ENCODE data around the gene PPEF2.

DNA sequence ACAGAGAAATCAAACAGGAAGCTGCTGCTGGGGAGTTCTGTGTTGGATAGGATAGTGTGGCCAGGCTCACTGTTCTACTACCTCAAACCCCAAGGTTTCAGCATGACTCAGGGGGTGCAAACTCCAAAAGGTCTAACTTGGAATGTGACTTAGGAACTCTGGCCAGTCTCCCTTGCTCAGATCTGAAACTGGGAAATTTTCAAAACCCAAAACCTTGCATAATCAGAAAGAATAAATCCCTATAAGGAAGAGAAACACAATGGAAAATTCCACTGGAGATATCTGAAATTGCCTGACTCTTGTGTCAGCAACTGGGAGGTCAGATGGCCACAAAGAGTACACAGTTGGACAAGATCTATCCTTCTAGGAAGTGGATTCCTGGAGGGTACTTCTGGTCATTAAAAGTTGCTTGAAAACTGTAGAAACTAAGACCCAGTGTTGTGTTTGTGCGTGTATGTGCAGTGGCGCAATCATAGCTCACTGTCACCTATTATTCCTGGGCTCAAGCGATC lies 58.0 kb downstream of the PPEF2 start:
- TF ChIP-seq, protein P1, sequence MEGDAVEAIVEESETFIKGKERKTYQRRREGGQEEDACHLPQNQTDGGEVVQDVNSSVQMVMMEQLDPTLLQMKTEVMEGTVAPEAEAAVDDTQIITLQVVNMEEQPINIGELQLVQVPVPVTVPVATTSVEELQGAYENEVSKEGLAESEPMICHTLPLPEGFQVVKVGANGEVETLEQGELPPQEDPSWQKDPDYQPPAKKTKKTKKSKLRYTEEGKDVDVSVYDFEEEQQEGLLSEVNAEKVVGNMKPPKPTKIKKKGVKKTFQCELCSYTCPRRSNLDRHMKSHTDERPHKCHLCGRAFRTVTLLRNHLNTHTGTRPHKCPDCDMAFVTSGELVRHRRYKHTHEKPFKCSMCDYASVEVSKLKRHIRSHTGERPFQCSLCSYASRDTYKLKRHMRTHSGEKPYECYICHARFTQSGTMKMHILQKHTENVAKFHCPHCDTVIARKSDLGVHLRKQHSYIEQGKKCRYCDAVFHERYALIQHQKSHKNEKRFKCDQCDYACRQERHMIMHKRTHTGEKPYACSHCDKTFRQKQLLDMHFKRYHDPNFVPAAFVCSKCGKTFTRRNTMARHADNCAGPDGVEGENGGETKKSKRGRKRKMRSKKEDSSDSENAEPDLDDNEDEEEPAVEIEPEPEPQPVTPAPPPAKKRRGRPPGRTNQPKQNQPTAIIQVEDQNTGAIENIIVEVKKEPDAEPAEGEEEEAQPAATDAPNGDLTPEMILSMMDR (conservative IDR thresholded peaks at IDR 0.05 in 1 of 2, IDR thresholded peaks at IDR 0.05 in 1 of 2; ENCODE audit: low read depth in 1 of 2, low read length in 2 of 2): no peak
- TF ChIP-seq EZH2 (IDR thresholded peaks at IDR 0.05; ENCODE audit: low read length, missing control alignments): no peak
